Measurements from ENCODE around the gene MIOX. TPM values are rescaled to one million over a fixed set of nuclear protein-coding genes. Genes with fewer than 3 reads are reported as not detected.

MIOX gene
- total and polyA plus RNA-seq, 9 of the 15 experiments (the other 6 are each of a cell fraction or from before 2014, with no cell fraction given): 0.08 TPM; not detected in 8

DNA sequence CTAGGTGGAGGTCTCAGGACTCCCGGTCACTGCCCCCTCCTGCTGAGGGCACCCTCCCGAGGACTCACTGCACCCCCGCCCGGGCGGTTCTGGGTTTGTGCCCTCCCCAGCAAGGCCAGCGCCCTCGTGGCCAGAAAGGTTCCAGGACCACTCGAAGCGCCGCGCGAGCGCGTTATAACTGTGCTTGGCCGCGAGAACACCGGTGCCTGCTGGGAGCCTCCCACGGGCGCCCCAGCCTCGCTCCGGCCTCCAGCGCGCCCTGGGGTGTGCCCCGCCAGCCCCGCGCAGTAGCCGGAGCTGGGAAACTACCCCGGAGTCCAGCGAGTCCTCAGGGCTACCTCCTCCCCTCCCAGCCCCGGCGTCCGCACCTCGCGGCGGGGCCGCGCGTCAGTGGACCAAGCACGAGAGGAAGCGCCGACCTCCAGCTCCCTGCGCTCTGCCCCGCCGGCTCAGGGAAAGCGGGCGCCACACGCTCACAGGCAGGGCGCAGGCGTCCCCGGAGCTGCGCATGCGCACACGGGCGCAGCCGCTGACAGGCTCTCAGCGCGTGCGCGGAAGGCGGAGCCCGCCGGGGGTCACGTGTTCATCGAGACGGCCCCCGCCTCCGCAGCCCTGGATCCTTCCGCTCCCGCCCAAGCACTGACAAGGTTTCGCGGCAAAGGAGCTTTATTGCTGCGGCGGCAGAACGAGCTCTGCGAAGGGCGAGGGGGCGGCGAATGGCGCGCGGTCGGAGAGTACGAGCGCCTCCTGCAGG lies 38.6 kb downstream of the MIOX start, which contains the start of gene SCO2 (continued):
- TF ChIP-seq, protein P1, sequence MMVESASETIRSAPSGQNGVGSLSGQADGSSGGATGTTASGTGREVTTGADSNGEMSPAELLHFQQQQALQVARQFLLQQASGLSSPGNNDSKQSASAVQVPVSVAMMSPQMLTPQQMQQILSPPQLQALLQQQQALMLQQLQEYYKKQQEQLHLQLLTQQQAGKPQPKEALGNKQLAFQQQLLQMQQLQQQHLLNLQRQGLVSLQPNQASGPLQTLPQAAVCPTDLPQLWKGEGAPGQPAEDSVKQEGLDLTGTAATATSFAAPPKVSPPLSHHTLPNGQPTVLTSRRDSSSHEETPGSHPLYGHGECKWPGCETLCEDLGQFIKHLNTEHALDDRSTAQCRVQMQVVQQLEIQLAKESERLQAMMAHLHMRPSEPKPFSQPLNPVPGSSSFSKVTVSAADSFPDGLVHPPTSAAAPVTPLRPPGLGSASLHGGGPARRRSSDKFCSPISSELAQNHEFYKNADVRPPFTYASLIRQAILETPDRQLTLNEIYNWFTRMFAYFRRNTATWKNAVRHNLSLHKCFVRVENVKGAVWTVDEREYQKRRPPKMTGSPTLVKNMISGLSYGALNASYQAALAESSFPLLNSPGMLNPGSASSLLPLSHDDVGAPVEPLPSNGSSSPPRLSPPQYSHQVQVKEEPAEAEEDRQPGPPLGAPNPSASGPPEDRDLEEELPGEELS (CRISPR knock-in tag; IDR thresholded peaks at IDR 0.05; ENCODE audit: borderline replicate concordance): 0 out of 2 replicates have a peak, but pooled peaks have one; percentile 38
- TF ChIP-seq, protein P2, sequence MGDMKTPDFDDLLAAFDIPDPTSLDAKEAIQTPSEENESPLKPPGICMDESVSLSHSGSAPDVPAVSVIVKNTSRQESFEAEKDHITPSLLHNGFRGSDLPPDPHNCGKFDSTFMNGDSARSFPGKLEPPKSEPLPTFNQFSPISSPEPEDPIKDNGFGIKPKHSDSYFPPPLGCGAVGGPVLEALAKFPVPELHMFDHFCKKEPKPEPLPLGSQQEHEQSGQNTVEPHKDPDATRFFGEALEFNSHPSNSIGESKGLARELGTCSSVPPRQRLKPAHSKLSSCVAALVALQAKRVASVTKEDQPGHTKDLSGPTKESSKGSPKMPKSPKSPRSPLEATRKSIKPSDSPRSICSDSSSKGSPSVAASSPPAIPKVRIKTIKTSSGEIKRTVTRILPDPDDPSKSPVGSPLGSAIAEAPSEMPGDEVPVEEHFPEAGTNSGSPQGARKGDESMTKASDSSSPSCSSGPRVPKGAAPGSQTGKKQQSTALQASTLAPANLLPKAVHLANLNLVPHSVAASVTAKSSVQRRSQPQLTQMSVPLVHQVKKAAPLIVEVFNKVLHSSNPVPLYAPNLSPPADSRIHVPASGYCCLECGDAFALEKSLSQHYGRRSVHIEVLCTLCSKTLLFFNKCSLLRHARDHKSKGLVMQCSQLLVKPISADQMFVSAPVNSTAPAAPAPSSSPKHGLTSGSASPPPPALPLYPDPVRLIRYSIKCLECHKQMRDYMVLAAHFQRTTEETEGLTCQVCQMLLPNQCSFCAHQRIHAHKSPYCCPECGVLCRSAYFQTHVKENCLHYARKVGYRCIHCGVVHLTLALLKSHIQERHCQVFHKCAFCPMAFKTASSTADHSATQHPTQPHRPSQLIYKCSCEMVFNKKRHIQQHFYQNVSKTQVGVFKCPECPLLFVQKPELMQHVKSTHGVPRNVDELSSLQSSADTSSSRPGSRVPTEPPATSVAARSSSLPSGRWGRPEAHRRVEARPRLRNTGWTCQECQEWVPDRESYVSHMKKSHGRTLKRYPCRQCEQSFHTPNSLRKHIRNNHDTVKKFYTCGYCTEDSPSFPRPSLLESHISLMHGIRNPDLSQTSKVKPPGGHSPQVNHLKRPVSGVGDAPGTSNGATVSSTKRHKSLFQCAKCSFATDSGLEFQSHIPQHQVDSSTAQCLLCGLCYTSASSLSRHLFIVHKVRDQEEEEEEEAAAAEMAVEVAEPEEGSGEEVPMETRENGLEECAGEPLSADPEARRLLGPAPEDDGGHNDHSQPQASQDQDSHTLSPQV (IDR thresholded peaks at IDR 0.05): peak; percentile 70
- peak; percentile 9; the same call in 1 of the 2 replicates for TF ChIP-seq CREB1 (IDR thresholded peaks at IDR 0.05)
- TF ChIP-seq CREB1 (CRISPR knock-in tag; IDR thresholded peaks at IDR 0.05): peak; percentile 61; the same call in 1 of the 2 replicates
- no peak for TF ChIP-seq CHD4 (IDR thresholded peaks at IDR 0.05; ENCODE audit: insufficient read depth, insufficient replicate concordance, low read depth, low read length, poor library complexity, severe bottlenecking)
- peak; percentile 55; the same call in 1 of the 2 replicates for TF ChIP-seq C11orf30 (IDR thresholded peaks at IDR 0.05; ENCODE audit: low read depth)
- TF ChIP-seq BHLHE40 (IDR thresholded peaks at IDR 0.05; ENCODE audit: low read length): peak; percentile 88
- TF ChIP-seq EHMT2 (IDR thresholded peaks at IDR 0.05): no peak
- TF ChIP-seq ZNF146 (CRISPR knock-in tag; IDR thresholded peaks at IDR 0.05; ENCODE audit: unreplicated experiment): no peak
- TF ChIP-seq ZNF263 (CRISPR knock-in tag; IDR thresholded peaks at IDR 0.05; ENCODE audit: borderline replicate concordance): peak; percentile 13; the same call in 1 of the 2 replicates
- TF ChIP-seq, protein P3, sequence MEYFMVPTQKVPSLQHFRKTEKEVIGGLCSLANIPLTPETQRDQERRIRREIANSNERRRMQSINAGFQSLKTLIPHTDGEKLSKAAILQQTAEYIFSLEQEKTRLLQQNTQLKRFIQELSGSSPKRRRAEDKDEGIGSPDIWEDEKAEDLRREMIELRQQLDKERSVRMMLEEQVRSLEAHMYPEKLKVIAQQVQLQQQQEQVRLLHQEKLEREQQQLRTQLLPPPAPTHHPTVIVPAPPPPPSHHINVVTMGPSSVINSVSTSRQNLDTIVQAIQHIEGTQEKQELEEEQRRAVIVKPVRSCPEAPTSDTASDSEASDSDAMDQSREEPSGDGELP (CRISPR knock-in tag; IDR thresholded peaks at IDR 0.05; ENCODE audit: borderline replicate concordance): peak; percentile 71
- TF ChIP-seq ZNF695 (CRISPR knock-in tag; IDR thresholded peaks at IDR 0.05): no peak
- no peak for TF ChIP-seq KLF10 (CRISPR knock-in tag; IDR thresholded peaks at IDR 0.05)
- no peak for TF ChIP-seq ZNF24 (IDR thresholded peaks at IDR 0.05)
- TF ChIP-seq SMARCA4 (IDR thresholded peaks at IDR 0.05): no peak
- TF ChIP-seq, protein P4, sequence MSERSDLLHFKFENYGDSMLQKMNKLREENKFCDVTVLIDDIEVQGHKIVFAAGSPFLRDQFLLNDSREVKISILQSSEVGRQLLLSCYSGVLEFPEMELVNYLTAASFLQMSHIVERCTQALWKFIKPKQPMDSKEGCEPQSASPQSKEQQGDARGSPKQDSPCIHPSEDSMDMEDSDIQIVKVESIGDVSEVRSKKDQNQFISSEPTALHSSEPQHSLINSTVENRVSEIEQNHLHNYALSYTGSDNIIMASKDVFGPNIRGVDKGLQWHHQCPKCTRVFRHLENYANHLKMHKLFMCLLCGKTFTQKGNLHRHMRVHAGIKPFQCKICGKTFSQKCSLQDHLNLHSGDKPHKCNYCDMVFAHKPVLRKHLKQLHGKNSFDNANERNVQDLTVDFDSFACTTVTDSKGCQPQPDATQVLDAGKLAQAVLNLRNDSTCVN (CRISPR knock-in tag; IDR thresholded peaks at IDR 0.05): no peak
- TF ChIP-seq, protein P5, sequence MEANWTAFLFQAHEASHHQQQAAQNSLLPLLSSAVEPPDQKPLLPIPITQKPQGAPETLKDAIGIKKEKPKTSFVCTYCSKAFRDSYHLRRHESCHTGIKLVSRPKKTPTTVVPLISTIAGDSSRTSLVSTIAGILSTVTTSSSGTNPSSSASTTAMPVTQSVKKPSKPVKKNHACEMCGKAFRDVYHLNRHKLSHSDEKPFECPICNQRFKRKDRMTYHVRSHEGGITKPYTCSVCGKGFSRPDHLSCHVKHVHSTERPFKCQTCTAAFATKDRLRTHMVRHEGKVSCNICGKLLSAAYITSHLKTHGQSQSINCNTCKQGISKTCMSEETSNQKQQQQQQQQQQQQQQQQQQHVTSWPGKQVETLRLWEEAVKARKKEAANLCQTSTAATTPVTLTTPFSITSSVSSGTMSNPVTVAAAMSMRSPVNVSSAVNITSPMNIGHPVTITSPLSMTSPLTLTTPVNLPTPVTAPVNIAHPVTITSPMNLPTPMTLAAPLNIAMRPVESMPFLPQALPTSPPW (CRISPR knock-in tag; IDR thresholded peaks at IDR 0.05): peak; percentile 61; the same call in 1 of the 2 replicates
